K562 (cell line): ENCODE results near the gene MLKL.

Experiments
- ADNP ChIP-seq: fragments of 200-800 bp; sonication (Bioruptor generic); IDR thresholded peaks from 2 replicates; pipeline ENCODE4 v1.6.1; 2016; ENCODE audit warnings: missing genetic modification characterization, missing compliant biosample characterization
- CCAR2 ChIP-seq: fragments of 200-400 bp; formaldehyde crosslinking; IDR thresholded peaks from 2 replicates; pipeline ENCODE4 v1.6.1; 2017; ENCODE audit warnings: mild to moderate bottlenecking, low read depth, low read length
- ETV6 ChIP-seq, 3 experiments: fragments of 150-350 bp in 1 of 3; sonication (generic) in 1 of 3; formaldehyde crosslinking in 1 of 3; IDR thresholded peaks; 2 replicates each; pipeline versions ENCODE4 v1.6.1 to v1.8.0; 2014 to 2022; ENCODE audit warnings: borderline replicate concordance in 2 of 3, low read depth in 2 of 3, antibody characterized with exemption in 1 of 3, low read length in 1 of 3, mild to moderate bottlenecking in 1 of 3, missing genetic modification reagents in 1 of 3
- ZC3H4 ChIP-seq: sonication (generic); formaldehyde crosslinking; IDR thresholded peaks from 2 replicates; pipeline ENCODE4 v1.9.0; 2021; ENCODE audit warnings: missing genetic modification reagents, borderline replicate concordance
- ZKSCAN1 ChIP-seq: fragments of 150-350 bp; IDR thresholded peaks from 2 replicates; pipeline ENCODE4 v1.6.1; 2016; ENCODE audit warnings: low read depth, low read length
- ZNF121 ChIP-seq: sonication (generic); formaldehyde crosslinking; conservative IDR thresholded peaks from 2 replicates; pipeline ENCODE4 v1.8.0; 2022; ENCODE audit warnings: missing genetic modification reagents
- ZNF253 ChIP-seq: fragments of 250-450 bp; sonication (Bioruptor Pico); conservative IDR thresholded peaks from 2 replicates; pipeline ENCODE4 v1.6.1; 2021; ENCODE audit warnings: mild to moderate bottlenecking
- TF ChIP-seq, protein P1 (sequence below): sonication (generic); formaldehyde crosslinking; IDR thresholded peaks from 2 replicates; pipeline ENCODE4 v1.8.1; 2023; ENCODE audit warnings: mild to moderate bottlenecking, missing genetic modification reagents
- TF ChIP-seq, protein P2 (sequence below): sonication (generic); formaldehyde crosslinking; IDR thresholded peaks from 2 replicates; pipeline ENCODE4 v1.8.1; 2022; ENCODE audit warnings: missing genetic modification reagents
- TF ChIP-seq, protein P3 (sequence below): sonication (generic); formaldehyde crosslinking; IDR thresholded peaks from 2 replicates; pipeline ENCODE4 v1.9.0; 2022; ENCODE audit warnings: mild to moderate bottlenecking, missing genetic modification reagents
- TF ChIP-seq, protein P4 (sequence below), 2 experiments: IDR thresholded peaks; 2 replicates each; pipeline ENCODE4 v1.6.1; 2011; ENCODE audit warnings: borderline replicate concordance in 1 of 2, control low read depth in 1 of 2, low read depth in 1 of 2, low read length in 1 of 2, mild to moderate bottlenecking in 1 of 2, mixed read lengths in 1 of 2, moderate library complexity in 1 of 2; ENCODE audit not compliant: insufficient read depth in 1 of 2, insufficient read length in 1 of 2, poor library complexity in 1 of 2, severe bottlenecking in 1 of 2; ENCODE audit errors: extremely low read depth in 1 of 2
- TF ChIP-seq, protein P5 (sequence below): sonication (generic); formaldehyde crosslinking; IDR thresholded peaks from 2 replicates; pipeline ENCODE4 v1.8.1; 2023; ENCODE audit warnings: mild to moderate bottlenecking, missing genetic modification reagents, moderate library complexity

DNA sequence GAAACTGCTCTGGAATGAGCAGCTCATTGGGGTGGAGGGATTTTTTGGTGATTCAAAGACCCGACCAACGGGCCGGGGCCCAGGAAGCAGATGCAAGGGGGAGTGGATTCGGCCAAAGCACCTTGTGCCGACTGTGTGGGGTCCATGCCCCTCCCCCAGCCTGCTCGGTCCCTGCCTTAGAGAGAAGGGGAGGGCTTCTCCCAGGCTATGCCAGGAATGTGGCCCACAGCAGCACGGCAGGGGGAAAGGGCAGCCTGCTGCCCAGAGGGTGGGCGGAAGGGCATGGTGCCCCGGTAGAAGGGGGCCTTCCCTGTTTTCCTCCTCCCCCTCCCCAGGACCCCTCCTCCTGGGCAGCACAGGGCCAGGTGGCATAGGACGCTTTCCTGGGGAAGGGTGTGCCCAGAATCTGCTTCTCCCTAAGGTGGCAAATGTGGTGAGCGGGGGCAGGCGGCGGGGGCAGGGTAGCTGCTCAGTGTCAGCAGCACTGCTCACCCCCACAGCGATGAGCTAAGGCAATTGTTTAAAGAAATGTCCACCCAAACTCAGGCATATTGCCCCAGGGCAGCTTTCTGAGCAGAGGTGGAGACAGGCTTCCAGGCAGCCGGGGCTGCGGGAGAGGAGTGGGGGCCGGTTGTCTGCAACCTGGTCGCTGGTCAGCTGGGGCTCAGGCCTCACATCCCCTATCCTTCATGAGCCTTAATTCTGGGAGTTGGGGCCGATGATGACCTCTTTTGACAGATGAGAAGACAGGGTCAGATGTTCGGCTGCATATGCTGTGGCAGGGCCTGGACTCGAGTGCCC lies 33.9 kb upstream of the MLKL start:
- TF ChIP-seq, protein P1, sequence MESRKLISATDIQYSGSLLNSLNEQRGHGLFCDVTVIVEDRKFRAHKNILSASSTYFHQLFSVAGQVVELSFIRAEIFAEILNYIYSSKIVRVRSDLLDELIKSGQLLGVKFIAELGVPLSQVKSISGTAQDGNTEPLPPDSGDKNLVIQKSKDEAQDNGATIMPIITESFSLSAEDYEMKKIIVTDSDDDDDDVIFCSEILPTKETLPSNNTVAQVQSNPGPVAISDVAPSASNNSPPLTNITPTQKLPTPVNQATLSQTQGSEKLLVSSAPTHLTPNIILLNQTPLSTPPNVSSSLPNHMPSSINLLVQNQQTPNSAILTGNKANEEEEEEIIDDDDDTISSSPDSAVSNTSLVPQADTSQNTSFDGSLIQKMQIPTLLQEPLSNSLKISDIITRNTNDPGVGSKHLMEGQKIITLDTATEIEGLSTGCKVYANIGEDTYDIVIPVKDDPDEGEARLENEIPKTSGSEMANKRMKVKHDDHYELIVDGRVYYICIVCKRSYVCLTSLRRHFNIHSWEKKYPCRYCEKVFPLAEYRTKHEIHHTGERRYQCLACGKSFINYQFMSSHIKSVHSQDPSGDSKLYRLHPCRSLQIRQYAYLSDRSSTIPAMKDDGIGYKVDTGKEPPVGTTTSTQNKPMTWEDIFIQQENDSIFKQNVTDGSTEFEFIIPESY (CRISPR knock-in tag), result no peak
- TF ChIP-seq, protein P2, sequence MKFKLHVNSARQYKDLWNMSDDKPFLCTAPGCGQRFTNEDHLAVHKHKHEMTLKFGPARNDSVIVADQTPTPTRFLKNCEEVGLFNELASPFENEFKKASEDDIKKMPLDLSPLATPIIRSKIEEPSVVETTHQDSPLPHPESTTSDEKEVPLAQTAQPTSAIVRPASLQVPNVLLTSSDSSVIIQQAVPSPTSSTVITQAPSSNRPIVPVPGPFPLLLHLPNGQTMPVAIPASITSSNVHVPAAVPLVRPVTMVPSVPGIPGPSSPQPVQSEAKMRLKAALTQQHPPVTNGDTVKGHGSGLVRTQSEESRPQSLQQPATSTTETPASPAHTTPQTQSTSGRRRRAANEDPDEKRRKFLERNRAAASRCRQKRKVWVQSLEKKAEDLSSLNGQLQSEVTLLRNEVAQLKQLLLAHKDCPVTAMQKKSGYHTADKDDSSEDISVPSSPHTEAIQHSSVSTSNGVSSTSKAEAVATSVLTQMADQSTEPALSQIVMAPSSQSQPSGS, result no peak
- no peak for TF ChIP-seq ZC3H4 (CRISPR knock-in tag)
- no peak for TF ChIP-seq ETV6 (IDR thresholded peaks at IDR 0.05; ENCODE audit: borderline replicate concordance in 1 of 2, low read depth in 2 of 2, low read length in 1 of 2)
- TF ChIP-seq ETV6 (CRISPR knock-in tag; IDR thresholded peaks at IDR 0.05; ENCODE audit: borderline replicate concordance), result no peak
- TF ChIP-seq ZNF121 (CRISPR knock-in tag), result no peak
- TF ChIP-seq, protein P3, sequence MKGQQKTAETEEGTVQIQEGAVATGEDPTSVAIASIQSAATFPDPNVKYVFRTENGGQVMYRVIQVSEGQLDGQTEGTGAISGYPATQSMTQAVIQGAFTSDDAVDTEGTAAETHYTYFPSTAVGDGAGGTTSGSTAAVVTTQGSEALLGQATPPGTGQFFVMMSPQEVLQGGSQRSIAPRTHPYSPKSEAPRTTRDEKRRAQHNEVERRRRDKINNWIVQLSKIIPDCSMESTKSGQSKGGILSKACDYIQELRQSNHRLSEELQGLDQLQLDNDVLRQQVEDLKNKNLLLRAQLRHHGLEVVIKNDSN (CRISPR knock-in tag), result no peak
- TF ChIP-seq ZKSCAN1, result no peak
- TF ChIP-seq ADNP, result no peak
- TF ChIP-seq ZNF253 (CRISPR knock-in tag), result no peak
- no peak for TF ChIP-seq CCAR2
- TF ChIP-seq, protein P4, sequence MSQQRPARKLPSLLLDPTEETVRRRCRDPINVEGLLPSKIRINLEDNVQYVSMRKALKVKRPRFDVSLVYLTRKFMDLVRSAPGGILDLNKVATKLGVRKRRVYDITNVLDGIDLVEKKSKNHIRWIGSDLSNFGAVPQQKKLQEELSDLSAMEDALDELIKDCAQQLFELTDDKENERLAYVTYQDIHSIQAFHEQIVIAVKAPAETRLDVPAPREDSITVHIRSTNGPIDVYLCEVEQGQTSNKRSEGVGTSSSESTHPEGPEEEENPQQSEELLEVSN (IDR thresholded peaks at IDR 0.05; ENCODE audit: borderline replicate concordance in 1 of 2, extremely low read depth in 1 of 2, insufficient read depth in 1 of 2, insufficient read length in 1 of 2, low read depth in 1 of 2, low read length in 1 of 2, poor library complexity in 1 of 2, severe bottlenecking in 1 of 2), result no peak
- TF ChIP-seq, protein P5, sequence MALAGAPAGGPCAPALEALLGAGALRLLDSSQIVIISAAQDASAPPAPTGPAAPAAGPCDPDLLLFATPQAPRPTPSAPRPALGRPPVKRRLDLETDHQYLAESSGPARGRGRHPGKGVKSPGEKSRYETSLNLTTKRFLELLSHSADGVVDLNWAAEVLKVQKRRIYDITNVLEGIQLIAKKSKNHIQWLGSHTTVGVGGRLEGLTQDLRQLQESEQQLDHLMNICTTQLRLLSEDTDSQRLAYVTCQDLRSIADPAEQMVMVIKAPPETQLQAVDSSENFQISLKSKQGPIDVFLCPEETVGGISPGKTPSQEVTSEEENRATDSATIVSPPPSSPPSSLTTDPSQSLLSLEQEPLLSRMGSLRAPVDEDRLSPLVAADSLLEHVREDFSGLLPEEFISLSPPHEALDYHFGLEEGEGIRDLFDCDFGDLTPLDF (CRISPR knock-in tag), result no peak
